CD4-positive, alpha-beta T cell treated with Interferon gamma for 1 hour (primary cell): ENCODE data around the gene ABCC1.

Source experiments
- DNase-seq: peaks from one replicate; pipeline ENCODE4 v3.0.0-alpha.2; 2020

Gene ABCC1

GRCh38 chr16:16116841-16117240, 167.4 kb downstream of the ABCC1 start:
- no peak for DNase-seq

- DNase-seq = no peak
Observed at GRCh38 chr16:16118337-16118736, 168.9 kb downstream of the ABCC1 start.

- no peak for DNase-seq
Observed at GRCh38 chr16:16120044-16120381, 170.6 kb downstream of the ABCC1 start.

- no peak for DNase-seq
Observed at GRCh38 chr16:16120382-16121184, 171.2 kb downstream of the ABCC1 start.

- no peak for DNase-seq
Observed at GRCh38 chr16:16121185-16121727, 171.8 kb downstream of the ABCC1 start.

- DNase-seq = no peak
Observed at GRCh38 chr16:16122264-16122663, 172.8 kb downstream of the ABCC1 start.

- DNase-seq = no peak
Observed at GRCh38 chr16:16124438-16124837, 175.0 kb downstream of the ABCC1 start.

- no peak for DNase-seq
Observed at GRCh38 chr16:16124974-16125373, 175.6 kb downstream of the ABCC1 start.

- no peak for DNase-seq
Observed at GRCh38 chr16:16126896-16127295, 177.5 kb downstream of the ABCC1 start.

GRCh38 chr16:16127469-16128116, 178.2 kb downstream of the ABCC1 start:
- peak; percentile 59 for DNase-seq

- DNase-seq = no peak
Observed at GRCh38 chr16:16131204-16131603, 181.8 kb downstream of the ABCC1 start.

- DNase-seq = no peak
Observed at GRCh38 chr16:16131659-16132058, 182.2 kb downstream of the ABCC1 start.

- no peak for DNase-seq
Observed at GRCh38 chr16:16133943-16134604, 184.7 kb downstream of the ABCC1 start.

- DNase-seq = no peak
Observed at GRCh38 chr16:16136588-16136987, 187.2 kb downstream of the ABCC1 start.

GRCh38 chr16:16137110-16137509, 187.7 kb downstream of the ABCC1 start:
- DNase-seq = no peak

- DNase-seq = no peak
Observed at GRCh38 chr16:16138034-16138635, 188.7 kb downstream of the ABCC1 start.

- no peak for DNase-seq
Observed at GRCh38 chr16:16139061-16139460, 189.6 kb downstream of the ABCC1 start.

- DNase-seq = no peak
Observed at GRCh38 chr16:16139806-16140205, 190.4 kb downstream of the ABCC1 start.

GRCh38 chr16:16140537-16140936, 191.1 kb downstream of the ABCC1 start:
- no peak for DNase-seq

GRCh38 chr16:16141141-16141540, 191.7 kb downstream of the ABCC1 start:
- DNase-seq = no peak

GRCh38 chr16:16141784-16142396, 192.5 kb downstream of the ABCC1 start:
- DNase-seq = no peak

GRCh38 chr16:16143038-16143763, 193.8 kb downstream of the ABCC1 start:
- no peak for DNase-seq
